Naive thymus-derived CD4-positive, alpha-beta T cell (primary cell): ENCODE data around the gene DCDC2. TPM values are rescaled to one million over a fixed set of nuclear protein-coding genes. Genes with fewer than 3 reads are reported as not detected.
"Not testable (repeated sequence)": the region's sequence is repeated elsewhere in the genome, so short reads cannot be mapped to it uniquely, and the experiment has no call there.

Experiments
- ATAC-seq: fragments of 150-1000 bp; cut with Tn5 transposase; 2 replicates; pipeline ENCODE4 v1.10.0; 2021; ENCODE audit warnings: mild to moderate bottlenecking, moderate library complexity
- CTCF ChIA-PET: fragments of 350-600 bp; sonication (Branson Sonifier 250); formaldehyde crosslinking; loops from one replicate; lab custom pipeline; 2021; ENCODE audit warnings: antibody characterized with exemption; lab: Charles Lee
- POLR2A ChIA-PET: fragments of 350-600 bp; sonication (Branson Sonifier 250); formaldehyde crosslinking; loops from one replicate; lab custom pipeline; 2021; ENCODE audit warnings: antibody characterized with exemption, inconsistent platforms; lab: Charles Lee
- DNase-seq, 9 donors: peaks; one replicate each; pipeline versions ENCODE4 v3.0.0 to v3.0.0-alpha.2; 2020 to 2022; ENCODE audit warnings: mixed read lengths in 1 of 9
- H3K27ac ChIP-seq: one replicate; pipeline ENCODE4 v1.7.0; 2013; ENCODE audit warnings: mild to moderate bottlenecking, low read depth, low read length, moderate library complexity
- H3K27me3 ChIP-seq, 2 donors: one replicate each; pipeline ENCODE4 v1.7.0; 2013; ENCODE audit warnings: low read length in 2 of 2, mild to moderate bottlenecking in 2 of 2, moderate library complexity in 2 of 2; ENCODE audit not compliant: control insufficient read depth in 2 of 2, insufficient read depth in 2 of 2
- H3K36me3 ChIP-seq, 3 experiments: 1 replicate in 2 of 3; 2 replicates in 1 of 3; pipeline ENCODE4 v1.7.0; 2013; ENCODE audit warnings: low read length in 3 of 3, mild to moderate bottlenecking in 3 of 3, moderate library complexity in 1 of 3; ENCODE audit not compliant: insufficient read depth in 3 of 3, control insufficient read depth in 2 of 3
- H3K4me1 ChIP-seq, 2 donors: one replicate each; pipeline ENCODE4 v1.7.0; 2013; ENCODE audit warnings: low read length in 2 of 2, mild to moderate bottlenecking in 2 of 2, moderate library complexity in 1 of 2; ENCODE audit not compliant: control insufficient read depth in 2 of 2, insufficient read depth in 2 of 2
- H3K4me3 ChIP-seq: 2 replicates; pipeline ENCODE4 v1.7.0; 2013; ENCODE audit warnings: mild to moderate bottlenecking, low read length
- H3K9me3 ChIP-seq, 3 experiments: 1 replicate in 2 of 3; 2 replicates in 1 of 3; pipeline ENCODE4 v1.7.0; 2013; ENCODE audit warnings: low read length in 3 of 3; ENCODE audit not compliant: control insufficient read depth in 2 of 3
- H3K27ac Mint-ChIP-seq, 9 donors: one replicate each; pipeline ENCODE4 v1.8.0; 2020 to 2022; ENCODE audit warnings: mixed read lengths in 9 of 9, mild to moderate bottlenecking in 8 of 9, moderate library complexity in 5 of 9, inconsistent platforms in 2 of 9
- H3K27me3 Mint-ChIP-seq, 5 donors: one replicate each; pipeline ENCODE4 v1.8.0; 2021 to 2022; ENCODE audit warnings: mixed read lengths in 5 of 5, mild to moderate bottlenecking in 1 of 5
- H3K36me3 Mint-ChIP-seq, 5 donors: one replicate each; pipeline ENCODE4 v1.8.0; 2020 to 2022; ENCODE audit warnings: mixed read lengths in 5 of 5, mild to moderate bottlenecking in 3 of 5, inconsistent platforms in 1 of 5
- H3K4me1 Mint-ChIP-seq, 7 donors: one replicate each; pipeline ENCODE4 v1.8.0; 2020 to 2022; ENCODE audit warnings: mixed read lengths in 7 of 7, mild to moderate bottlenecking in 3 of 7, inconsistent platforms in 1 of 7
- H3K4me3 Mint-ChIP-seq, 10 donors: one replicate each; pipeline ENCODE4 v1.8.0; 2020 to 2022; ENCODE audit warnings: mild to moderate bottlenecking in 10 of 10, mixed read lengths in 10 of 10, moderate library complexity in 6 of 10, inconsistent platforms in 2 of 10
- H3K9me3 Mint-ChIP-seq, 11 donors: one replicate each; pipeline ENCODE4 v1.8.0; 2020 to 2022; ENCODE audit warnings: mixed read lengths in 11 of 11, mild to moderate bottlenecking in 4 of 11, inconsistent platforms in 1 of 11, moderate library complexity in 1 of 11
- intact Hi-C, 2 donors: fragments of 100-400 bp; cut with micrococcal nuclease; formaldehyde crosslinking; loops; one replicate each; pipeline ENCODE4 v1.15.1; 2023
- polyA plus RNA-seq, 2 donors: library from polyadenylated mRNA; unstranded; fragments of 300-500 nt; fragmentation: Illumina TruSeq; gene quantifications; one replicate each; pipeline ENCODE4 v1.2.3, GENCODE V29; 2021
- total RNA-seq, 6 experiments: library from RNA in 5 of 6; stranded (reverse) in 5 of 6; gene quantifications; 1 replicate in 5 of 6; 2 replicates in 1 of 6; pipeline ENCODE4 v1.2.3 and lab custom pipeline; 2021 to 2026

DCDC2 gene
- total and polyA plus RNA-seq, 7 experiments from 2014 or later: 0.24 to 0.92 TPM; not detected in 5

- POLR2A ChIA-PET, intact Hi-C loops, H3K36me3 Mint-ChIP-seq, DNase-seq, H3K9me3 ChIP-seq, ATAC-seq, H3K27ac Mint-ChIP-seq, H3K4me3 ChIP-seq, H3K4me3 Mint-ChIP-seq, H3K9me3 Mint-ChIP-seq, H3K4me1 ChIP-seq, H3K4me1 Mint-ChIP-seq, H3K27ac ChIP-seq, H3K36me3 ChIP-seq, H3K27me3 ChIP-seq: not testable (repeated sequence)
- CTCF ChIA-PET: interaction anchor here (0.7 kb wide), 1 partner anchor 15 kb away, joined by 8 read pairs; no protein-coding TSS in a partner anchor
- H3K27me3 Mint-ChIP-seq: peaks cover 2 to 35% (median 23%) of the 10 kb centered on the region in 5 donors
Measured at GRCh38 chr6:24258214-24258613, 99.6 kb downstream of the DCDC2 start.

- DNase-seq: no peak
- CTCF ChIA-PET: interaction anchor here (0.7 kb wide), 1 partner anchor 14 kb away, joined by 8 read pairs; no protein-coding TSS in a partner anchor
Measured at GRCh38 chr6:24257282-24257681, 100.6 kb downstream of the DCDC2 start.

GRCh38 chr6:24255676-24256075, 102.2 kb downstream of the DCDC2 start:
- no peak for ATAC-seq
- ChIA-PET POLR2A (no interaction called here), CTCF (no interaction called here)
- Mint-ChIP-seq H3K4me3 (no peak overlapping the region), H3K36me3 (peaks cover 0 to 13% (median 0%) of the 10 kb centered on the region in 5 donors), H3K9me3 (peaks cover 0 to 13% (median 5%) of the 10 kb centered on the region in 11 donors), H3K27me3 (peaks cover 5 to 27% (median 13%) of the 10 kb centered on the region in 5 donors), H3K27ac (no peak overlapping the region), H3K4me1 (no peaks in the 10 kb centered on the region)
- H3K36me3 ChIP-seq: no peaks in the 10 kb centered on the region
- no peaks in the 10 kb centered on the region for H3K9me3 ChIP-seq
- H3K4me1 ChIP-seq: no peaks in the 10 kb centered on the region
- no peak overlapping the region for H3K4me3 ChIP-seq
- no peak for DNase-seq
- H3K27ac ChIP-seq: no peak overlapping the region
- intact Hi-C loops: no loop called here
- no peaks in the 10 kb centered on the region for H3K27me3 ChIP-seq

More at GRCh38 chr6:24257282-24257681, 100.6 kb downstream of the DCDC2 start:
- Mint-ChIP-seq H3K27ac (no peak overlapping the region), H3K27me3 (peaks cover 0 to 32% (median 20%) of the 10 kb centered on the region in 5 donors), H3K36me3 (peaks cover 0 to 12% (median 0%) of the 10 kb centered on the region in 5 donors), H3K4me3 (no peak overlapping the region), H3K9me3 (peaks cover 0 to 12% (median 4%) of the 10 kb centered on the region in 11 donors), H3K4me1 (no peaks in the 10 kb centered on the region)
- Histone ChIP-seq H3K4me3 (no peak overlapping the region), H3K27ac (no peak overlapping the region), H3K9me3 (no peaks in the 10 kb centered on the region), H3K4me1 (no peaks in the 10 kb centered on the region), H3K27me3 (no peaks in the 10 kb centered on the region), H3K36me3 (no peaks in the 10 kb centered on the region)
- intact Hi-C loops: no loop called here
- POLR2A ChIA-PET: no interaction called here
- no peak for ATAC-seq

- CTCF ChIA-PET: no interaction called here
- Mint-ChIP-seq H3K36me3 (peaks cover 0 to 13% (median 0%) of the 10 kb centered on the region in 5 donors), H3K4me1 (no peaks in the 10 kb centered on the region), H3K27me3 (peaks cover 5 to 26% (median 14%) of the 10 kb centered on the region in 5 donors), H3K27ac (no peak overlapping the region), H3K9me3 (peaks cover 0 to 13% (median 5%) of the 10 kb centered on the region in 11 donors), H3K4me3 (no peak overlapping the region)
- Histone ChIP-seq H3K27ac (no peak overlapping the region), H3K27me3 (no peaks in the 10 kb centered on the region), H3K4me3 (no peak overlapping the region), H3K36me3 (no peaks in the 10 kb centered on the region), H3K4me1 (no peaks in the 10 kb centered on the region), H3K9me3 (no peaks in the 10 kb centered on the region)
- intact Hi-C loops: no loop called here
- POLR2A ChIA-PET: no interaction called here
- no peak for ATAC-seq
- no peak for DNase-seq
Measured at GRCh38 chr6:24253360-24253759, 104.5 kb downstream of the DCDC2 start.

GRCh38 chr6:24252280-24252679, 105.6 kb downstream of the DCDC2 start:
- H3K4me1 ChIP-seq: no peaks in the 10 kb centered on the region
- no peaks in the 10 kb centered on the region for H3K36me3 ChIP-seq
- DNase-seq: no peak
- Mint-ChIP-seq H3K27ac (no peak overlapping the region), H3K27me3 (peaks cover 2 to 23% (median 9%) of the 10 kb centered on the region in 5 donors), H3K36me3 (peaks cover 0 to 7% (median 0%) of the 10 kb centered on the region in 5 donors), H3K4me3 (no peak overlapping the region), H3K9me3 (peaks cover 0 to 9% (median 5%) of the 10 kb centered on the region in 11 donors), H3K4me1 (no peaks in the 10 kb centered on the region)
- CTCF ChIA-PET: no interaction called here
- no peaks in the 10 kb centered on the region for H3K9me3 ChIP-seq
- no peak overlapping the region for H3K4me3 ChIP-seq
- no peak for ATAC-seq
- POLR2A ChIA-PET: no interaction called here
- intact Hi-C loops: no loop called here
- H3K27ac ChIP-seq: no peak overlapping the region
- no peaks in the 10 kb centered on the region for H3K27me3 ChIP-seq

- no peaks in the 10 kb centered on the region for H3K36me3 ChIP-seq
- ChIA-PET POLR2A (no interaction called here), CTCF (no interaction called here)
- H3K4me3 ChIP-seq: no peak overlapping the region
- no peaks in the 10 kb centered on the region for H3K4me1 ChIP-seq
- intact Hi-C loops: no loop called here
- Mint-ChIP-seq H3K4me1 (no peaks in the 10 kb centered on the region), H3K27ac (no peak overlapping the region), H3K9me3 (peaks cover 0 to 9% (median 5%) of the 10 kb centered on the region in 11 donors), H3K27me3 (peaks cover 0 to 22% (median 9%) of the 10 kb centered on the region in 5 donors), H3K4me3 (no peak overlapping the region), H3K36me3 (peaks cover 0 to 7% (median 0%) of the 10 kb centered on the region in 5 donors)
- ATAC-seq (no peak), DNase-seq (no peak)
- no peak overlapping the region for H3K27ac ChIP-seq
- H3K27me3 ChIP-seq: no peaks in the 10 kb centered on the region
- no peaks in the 10 kb centered on the region for H3K9me3 ChIP-seq
Measured at GRCh38 chr6:24251339-24251738, 106.5 kb downstream of the DCDC2 start.

- H3K36me3 ChIP-seq: no peaks in the 10 kb centered on the region
- no peak for ATAC-seq
- Mint-ChIP-seq H3K4me1 (no peaks in the 10 kb centered on the region), H3K27me3 (peaks cover 4 to 20% (median 8%) of the 10 kb centered on the region in 5 donors), H3K9me3 (peaks cover 0 to 9% (median 5%) of the 10 kb centered on the region in 11 donors), H3K36me3 (peaks cover 0 to 7% (median 0%) of the 10 kb centered on the region in 5 donors), H3K4me3 (no peak overlapping the region), H3K27ac (no peak overlapping the region)
- DNase-seq: no peak
- H3K27me3 ChIP-seq: no peaks in the 10 kb centered on the region
- POLR2A ChIA-PET: no interaction called here
- no peak overlapping the region for H3K27ac ChIP-seq
- H3K4me1 ChIP-seq: no peaks in the 10 kb centered on the region
- CTCF ChIA-PET: no interaction called here
- no peaks in the 10 kb centered on the region for H3K9me3 ChIP-seq
- intact Hi-C loops: no loop called here
- H3K4me3 ChIP-seq: no peak overlapping the region
Measured at GRCh38 chr6:24249926-24250325, 107.9 kb downstream of the DCDC2 start.
